Neural cell (in vitro differentiated cells): Measurements from ENCODE around the gene APAF1.

ENCODE experiments used
- EZH2 ChIP-seq: fragments of 200-600, 300-800 bp; shearing (Covaris generic), sonication (generic); IDR thresholded peaks from 2 replicates; pipeline ENCODE4 v1.6.1; 2014; ENCODE audit warnings: antibody characterized with exemption, low read length, borderline replicate concordance, mild to moderate bottlenecking; ENCODE audit not compliant: insufficient read depth, poor library complexity, severe bottlenecking
- POLR2AphosphoS5 ChIP-seq: IDR thresholded peaks from 2 replicates; pipeline ENCODE4 v1.6.1; 2012
- TF ChIP-seq, protein P1 (sequence below): fragments of 450-650 bp; IDR thresholded peaks from 2 replicates; pipeline ENCODE4 v1.5.1; 2014; ENCODE audit warnings: antibody characterized with exemption, mild to moderate bottlenecking, moderate library complexity; ENCODE audit not compliant: poor library complexity, severe bottlenecking
- TF ChIP-seq, protein P2 (sequence below): IDR thresholded peaks from 2 replicates; pipeline ENCODE4 v1.6.1; 2012; ENCODE audit warnings: borderline replicate concordance

DNA sequence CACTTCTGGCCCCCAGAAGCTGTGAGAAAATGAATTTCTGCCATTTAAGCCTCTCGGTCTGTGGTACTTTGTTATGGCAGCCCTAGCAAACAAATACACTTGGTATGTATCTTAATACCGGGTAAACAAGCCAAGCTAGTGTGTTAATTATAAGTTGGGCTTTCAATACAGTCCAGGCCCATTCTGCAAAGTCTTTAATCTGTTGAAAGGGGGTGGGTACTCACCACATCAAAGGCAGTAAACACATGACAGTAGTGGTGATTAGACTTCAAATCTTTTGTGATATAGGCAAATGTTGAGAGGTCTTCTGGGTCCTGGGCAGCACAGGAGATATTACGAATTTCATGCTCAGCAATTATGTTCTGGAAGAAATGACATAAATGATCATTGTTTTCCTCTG is 127.7 kb downstream of the APAF1 start:
- TF ChIP-seq, protein P1, sequence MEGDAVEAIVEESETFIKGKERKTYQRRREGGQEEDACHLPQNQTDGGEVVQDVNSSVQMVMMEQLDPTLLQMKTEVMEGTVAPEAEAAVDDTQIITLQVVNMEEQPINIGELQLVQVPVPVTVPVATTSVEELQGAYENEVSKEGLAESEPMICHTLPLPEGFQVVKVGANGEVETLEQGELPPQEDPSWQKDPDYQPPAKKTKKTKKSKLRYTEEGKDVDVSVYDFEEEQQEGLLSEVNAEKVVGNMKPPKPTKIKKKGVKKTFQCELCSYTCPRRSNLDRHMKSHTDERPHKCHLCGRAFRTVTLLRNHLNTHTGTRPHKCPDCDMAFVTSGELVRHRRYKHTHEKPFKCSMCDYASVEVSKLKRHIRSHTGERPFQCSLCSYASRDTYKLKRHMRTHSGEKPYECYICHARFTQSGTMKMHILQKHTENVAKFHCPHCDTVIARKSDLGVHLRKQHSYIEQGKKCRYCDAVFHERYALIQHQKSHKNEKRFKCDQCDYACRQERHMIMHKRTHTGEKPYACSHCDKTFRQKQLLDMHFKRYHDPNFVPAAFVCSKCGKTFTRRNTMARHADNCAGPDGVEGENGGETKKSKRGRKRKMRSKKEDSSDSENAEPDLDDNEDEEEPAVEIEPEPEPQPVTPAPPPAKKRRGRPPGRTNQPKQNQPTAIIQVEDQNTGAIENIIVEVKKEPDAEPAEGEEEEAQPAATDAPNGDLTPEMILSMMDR: no peak
- TF ChIP-seq EZH2 (no peak), POLR2AphosphoS5 (no peak)
- TF ChIP-seq, protein P2, sequence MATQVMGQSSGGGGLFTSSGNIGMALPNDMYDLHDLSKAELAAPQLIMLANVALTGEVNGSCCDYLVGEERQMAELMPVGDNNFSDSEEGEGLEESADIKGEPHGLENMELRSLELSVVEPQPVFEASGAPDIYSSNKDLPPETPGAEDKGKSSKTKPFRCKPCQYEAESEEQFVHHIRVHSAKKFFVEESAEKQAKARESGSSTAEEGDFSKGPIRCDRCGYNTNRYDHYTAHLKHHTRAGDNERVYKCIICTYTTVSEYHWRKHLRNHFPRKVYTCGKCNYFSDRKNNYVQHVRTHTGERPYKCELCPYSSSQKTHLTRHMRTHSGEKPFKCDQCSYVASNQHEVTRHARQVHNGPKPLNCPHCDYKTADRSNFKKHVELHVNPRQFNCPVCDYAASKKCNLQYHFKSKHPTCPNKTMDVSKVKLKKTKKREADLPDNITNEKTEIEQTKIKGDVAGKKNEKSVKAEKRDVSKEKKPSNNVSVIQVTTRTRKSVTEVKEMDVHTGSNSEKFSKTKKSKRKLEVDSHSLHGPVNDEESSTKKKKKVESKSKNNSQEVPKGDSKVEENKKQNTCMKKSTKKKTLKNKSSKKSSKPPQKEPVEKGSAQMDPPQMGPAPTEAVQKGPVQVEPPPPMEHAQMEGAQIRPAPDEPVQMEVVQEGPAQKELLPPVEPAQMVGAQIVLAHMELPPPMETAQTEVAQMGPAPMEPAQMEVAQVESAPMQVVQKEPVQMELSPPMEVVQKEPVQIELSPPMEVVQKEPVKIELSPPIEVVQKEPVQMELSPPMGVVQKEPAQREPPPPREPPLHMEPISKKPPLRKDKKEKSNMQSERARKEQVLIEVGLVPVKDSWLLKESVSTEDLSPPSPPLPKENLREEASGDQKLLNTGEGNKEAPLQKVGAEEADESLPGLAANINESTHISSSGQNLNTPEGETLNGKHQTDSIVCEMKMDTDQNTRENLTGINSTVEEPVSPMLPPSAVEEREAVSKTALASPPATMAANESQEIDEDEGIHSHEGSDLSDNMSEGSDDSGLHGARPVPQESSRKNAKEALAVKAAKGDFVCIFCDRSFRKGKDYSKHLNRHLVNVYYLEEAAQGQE: no peak
